GM23248 (cell line): ENCODE results near the gene HS3ST2. TPM values are rescaled to one million over a fixed set of nuclear protein-coding genes. Genes with fewer than 3 reads are reported as not detected.

Experiments
- DNase-seq: peaks from one replicate; pipeline ENCODE4 v3.0.0-alpha.2; 2015
- H2AFZ ChIP-seq: fragments of 200-600 bp; sonication (generic); 2 replicates; pipeline ENCODE4 v1.6.1; 2016; ENCODE audit warnings: antibody characterized with exemption
- H3F3A ChIP-seq: fragments of 200-600 bp; sonication (generic); 2 replicates; pipeline ENCODE4 v1.6.1; 2016; ENCODE audit warnings: mild to moderate bottlenecking, antibody characterized with exemption, mixed run types; ENCODE audit not compliant: insufficient read depth
- H3K27ac ChIP-seq: fragments of 200-600 bp; sonication (generic); 2 replicates; pipeline ENCODE4 v1.5.1; 2016; ENCODE audit warnings: mild to moderate bottlenecking
- H3K27me3 ChIP-seq: fragments of 200-600 bp; sonication (generic); replicated peaks from 2 replicates; pipeline ENCODE4 v1.6.1; 2016; ENCODE audit warnings: mild to moderate bottlenecking; ENCODE audit not compliant: insufficient read depth
- H3K36me3 ChIP-seq: fragments of 200-600 bp; sonication (generic); 2 replicates; pipeline ENCODE4 v1.6.1; 2016; ENCODE audit warnings: low read depth, mild to moderate bottlenecking
- H3K4me1 ChIP-seq: fragments of 200-600 bp; sonication (generic); 2 replicates; pipeline ENCODE4 v1.6.1; 2016; ENCODE audit warnings: mild to moderate bottlenecking; ENCODE audit not compliant: insufficient read depth
- H3K4me2 ChIP-seq: fragments of 200-600 bp; sonication (generic); one replicate; pipeline ENCODE4 v1.6.1; 2016; ENCODE audit warnings: mild to moderate bottlenecking; ENCODE audit not compliant: unreplicated experiment
- H3K4me3 ChIP-seq: fragments of 200-600 bp; sonication (generic); 2 replicates; pipeline ENCODE4 v1.5.1; 2016; ENCODE audit warnings: mild to moderate bottlenecking
- H3K79me2 ChIP-seq: fragments of 200-600 bp; sonication (generic); 2 replicates; pipeline ENCODE4 v1.6.1; 2016; ENCODE audit warnings: mild to moderate bottlenecking; ENCODE audit not compliant: insufficient read depth
- H3K9ac ChIP-seq: fragments of 200-600 bp; sonication (generic); 2 replicates; pipeline ENCODE4 v1.6.1; 2016; ENCODE audit warnings: mild to moderate bottlenecking
- H3K9me2 ChIP-seq: fragments of 200-600 bp; sonication (generic); 2 replicates; pipeline ENCODE4 v1.6.1; 2016; ENCODE audit warnings: mixed run types, mild to moderate bottlenecking, moderate library complexity; ENCODE audit not compliant: insufficient read depth
- H3K9me3 ChIP-seq: fragments of 200-600 bp; sonication (generic); one replicate; pipeline ENCODE4 v1.6.1; 2017; ENCODE audit warnings: low read depth
- H4K20me1 ChIP-seq: fragments of 200-600 bp; sonication (generic); 2 replicates; pipeline ENCODE4 v1.6.0; 2016; ENCODE audit not compliant: insufficient read depth
- EZH2 ChIP-seq: fragments of 200-600 bp; sonication (generic); IDR thresholded peaks from 2 replicates; pipeline ENCODE4 v1.6.1; 2018; ENCODE audit warnings: antibody characterized with exemption, mild to moderate bottlenecking; ENCODE audit not compliant: insufficient read depth, poor library complexity, severe bottlenecking
- EZH2phosphoT487 ChIP-seq: fragments of 200-600 bp; sonication (generic); IDR thresholded peaks from 2 replicates; pipeline ENCODE4 v1.6.1; 2018; ENCODE audit warnings: antibody characterized with exemption, moderate library complexity, mild to moderate bottlenecking, low read depth; ENCODE audit not compliant: insufficient read depth
- WGBS, 2 experiments: methylation state at CpG; one replicate each; pipeline ENCODE4 v1.1.6; 2015 to 2017; ENCODE audit warnings: low lambda C conversion rate in 2 of 2, low coverage in 1 of 2; ENCODE audit errors: missing lambda C conversion rate in 2 of 2; 5-methylcytosine and 5-hydroxymethylcytosine counted together
- in situ Hi-C: fragments of 300-500 bp; cut with MboI; formaldehyde crosslinking; loops from 2 replicates; pipeline ENCODE4 v1.15.0; 2020
- polyA plus RNA-seq: library from polyadenylated mRNA; unstranded; fragments of >200 nt; fragmentation: Nextera tagmentation; extraction: Ambion mirVana; gene quantifications from 2 replicates; pipeline ENCODE4 v1.2.1, GENCODE V29; 2016
- total RNA-seq: library from RNA; depleted of rRNA; stranded (reverse); fragments of >200 nt; shearing (Covaris generic); gene quantifications from 2 replicates; pipeline ENCODE4 v1.2.3, GENCODE V29; 2014

HS3ST2 gene
- total and polyA plus RNA-seq, 2 experiments from 2014 or later: not detected

- 4% methylated on average over 33 of the region's 33 CpGs for WGBS, 2 experiments
- TF ChIP-seq EZH2phosphoT487 (no peak), EZH2 (no peak)
- peaks cover 15% of the 10 kb centered on the region for H3K27me3 ChIP-seq
- H3K4me1 ChIP-seq: no peaks in the 10 kb centered on the region
- no peaks in the 10 kb centered on the region for H3K9me3 ChIP-seq
- no peaks in the 10 kb centered on the region for H3K79me2 ChIP-seq
- peak overlapping the region; percentile 32 for H3K4me3 ChIP-seq
- in situ Hi-C loops: no loop called here
- H3K36me3 ChIP-seq: no peaks in the 10 kb centered on the region
- no peaks in the 10 kb centered on the region for H3K9me2 ChIP-seq
- DNase-seq: peak; percentile 44
- peak overlapping the region; percentile 38; the same call in 1 of the 2 replicates for H2AFZ ChIP-seq
- H3K9ac ChIP-seq: no peak overlapping the region
- H3K4me2 ChIP-seq: peak overlapping the region; percentile 54
- H3K27ac ChIP-seq: no peak overlapping the region
- H4K20me1 ChIP-seq: no peaks in the 10 kb centered on the region
- no peaks in the 10 kb centered on the region for H3F3A ChIP-seq
These were observed 134.2 kb downstream of the HS3ST2 start for GRCh38 chr16:22948058-22948602.

- H2AFZ ChIP-seq: peak overlapping the region; percentile 38; the same call in 1 of the 2 replicates
- H3K36me3 ChIP-seq: no peaks in the 10 kb centered on the region
- no peak overlapping the region for H3K27ac ChIP-seq
- in situ Hi-C loops: no loop called here
- H3K9me3 ChIP-seq: no peaks in the 10 kb centered on the region
- DNase-seq: peak; percentile 76
- no peaks in the 10 kb centered on the region for H3K79me2 ChIP-seq
- no peak for TF ChIP-seq EZH2
- TF ChIP-seq EZH2phosphoT487: no peak
- no peaks in the 10 kb centered on the region for H3K4me1 ChIP-seq
- peak overlapping the region; percentile 54 for H3K4me2 ChIP-seq
- peak overlapping the region; percentile 32 for H3K4me3 ChIP-seq
- H3K9ac ChIP-seq: no peak overlapping the region
- H3K27me3 ChIP-seq: peaks cover 15% of the 10 kb centered on the region
- no peaks in the 10 kb centered on the region for H3K9me2 ChIP-seq
- 5 to 7% methylated on average over 18 of the region's 18 CpGs for WGBS, 2 experiments
- H4K20me1 ChIP-seq: no peaks in the 10 kb centered on the region
- H3F3A ChIP-seq: no peaks in the 10 kb centered on the region
These were observed 134.8 kb downstream of the HS3ST2 start for GRCh38 chr16:22948603-22949368.

GRCh38 chr16:22955461-22956070, 141.6 kb downstream of the HS3ST2 start:
- no peaks in the 10 kb centered on the region for H3K4me1 ChIP-seq
- no peak overlapping the region for H3K9ac ChIP-seq
- 8 to 12% methylated on average over 6 of the region's 6 CpGs for WGBS, 2 experiments
- no peaks in the 10 kb centered on the region for H3F3A ChIP-seq
- H3K36me3 ChIP-seq: no peaks in the 10 kb centered on the region
- no peak overlapping the region for H3K4me2 ChIP-seq
- no peak overlapping the region for H3K27ac ChIP-seq
- in situ Hi-C loops: loop anchor here (10.0 kb wide), 1 partner anchor 61 kb away; no protein-coding TSS in a partner anchor
- no peak for DNase-seq
- no peak overlapping the region for H3K4me3 ChIP-seq
- no peaks in the 10 kb centered on the region for H3K9me3 ChIP-seq
- H4K20me1 ChIP-seq: no peaks in the 10 kb centered on the region
- no peaks in the 10 kb centered on the region for H3K9me2 ChIP-seq
- H2AFZ ChIP-seq: no peak overlapping the region
- TF ChIP-seq EZH2phosphoT487 (no peak), EZH2 (no peak)
- no peaks in the 10 kb centered on the region for H3K27me3 ChIP-seq
- no peaks in the 10 kb centered on the region for H3K79me2 ChIP-seq

GRCh38 chr16:22961206-22961605, 147.2 kb downstream of the HS3ST2 start:
- no peak overlapping the region for H3K4me3 ChIP-seq
- no peak overlapping the region for H2AFZ ChIP-seq
- H3K27ac ChIP-seq: no peak overlapping the region
- WGBS, 2 experiments: 18 to 19% methylated on average over 4 of the region's 4 CpGs
- TF ChIP-seq EZH2 (no peak), EZH2phosphoT487 (no peak)
- H3K9me2 ChIP-seq: no peaks in the 10 kb centered on the region
- no peaks in the 10 kb centered on the region for H3K36me3 ChIP-seq
- H3F3A ChIP-seq: no peaks in the 10 kb centered on the region
- H3K4me1 ChIP-seq: no peaks in the 10 kb centered on the region
- no peak overlapping the region for H3K9ac ChIP-seq
- H3K79me2 ChIP-seq: no peaks in the 10 kb centered on the region
- no peak overlapping the region for H3K4me2 ChIP-seq
- in situ Hi-C loops: no loop called here
- no peaks in the 10 kb centered on the region for H3K27me3 ChIP-seq
- no peaks in the 10 kb centered on the region for H3K9me3 ChIP-seq
- H4K20me1 ChIP-seq: no peaks in the 10 kb centered on the region
- DNase-seq: no peak
